KMS-11 (cell line): ENCODE data around the gene KIAA1958.

Experiments
- H2AFZ ChIP-seq: fragments of 200-600 bp; sonication (generic); 2 replicates; pipeline ENCODE4 v1.6.1; 2016; ENCODE audit warnings: antibody characterized with exemption, mixed run types, low read depth
- H3K27ac ChIP-seq: fragments of 200-600 bp; sonication (generic); 2 replicates; pipeline ENCODE4 v1.6.1; 2016; ENCODE audit warnings: mild to moderate bottlenecking, mixed run types
- H3K27me3 ChIP-seq: fragments of 200-600 bp; sonication (generic); 2 replicates; pipeline ENCODE4 v1.6.1; 2017; ENCODE audit warnings: mild to moderate bottlenecking, low read depth, mixed run types, moderate library complexity; ENCODE audit not compliant: insufficient read depth
- H3K36me3 ChIP-seq: fragments of 200-600 bp; sonication (generic); 2 replicates; pipeline ENCODE4 v1.6.1; 2017; ENCODE audit warnings: mild to moderate bottlenecking, mixed run types; ENCODE audit not compliant: insufficient read depth
- H3K4me1 ChIP-seq: fragments of 200-600 bp; sonication (generic); 2 replicates; pipeline ENCODE4 v1.6.1; 2016; ENCODE audit warnings: mild to moderate bottlenecking, low read depth, mixed run types; ENCODE audit not compliant: poor library complexity, severe bottlenecking
- H3K4me2 ChIP-seq: fragments of 200-600 bp; sonication (generic); 2 replicates; pipeline ENCODE4 v1.7.0; 2016; ENCODE audit warnings: mild to moderate bottlenecking, mixed run types
- H3K4me3 ChIP-seq: fragments of 200-600 bp; sonication (generic); IDR thresholded peaks from 2 replicates; pipeline ENCODE4 v1.6.1; 2017; ENCODE audit warnings: low read depth, low read length, mixed read lengths; ENCODE audit not compliant: insufficient read depth
- H3K79me2 ChIP-seq: fragments of 200-600 bp; sonication (generic); 2 replicates; pipeline ENCODE4 v1.6.1; 2016; ENCODE audit warnings: low read depth, mixed run types; ENCODE audit not compliant: insufficient read depth
- H3K9ac ChIP-seq: fragments of 200-600 bp; sonication (generic); 2 replicates; pipeline ENCODE4 v1.6.1; 2016; ENCODE audit warnings: mild to moderate bottlenecking, mixed run types
- H4K20me1 ChIP-seq: fragments of 200-600 bp; sonication (generic); 2 replicates; pipeline ENCODE4 v1.6.1; 2016; ENCODE audit warnings: mild to moderate bottlenecking, mixed run types; ENCODE audit not compliant: insufficient read depth
- CTCF ChIP-seq: fragments of 200-600 bp; sonication (generic); conservative IDR thresholded peaks from 2 replicates; pipeline ENCODE4 v1.6.1; 2017; ENCODE audit warnings: low read depth, mild to moderate bottlenecking, antibody characterized with exemption, low read length, moderate library complexity, mixed read lengths

Gene KIAA1958

GRCh38 chr9:112640311-112640710 is 153.7 kb downstream of the KIAA1958 start:
- no peaks in the 10 kb centered on the region for H3K36me3 ChIP-seq
- no peak overlapping the region for H3K27ac ChIP-seq
- no peak for TF ChIP-seq CTCF
- no peak overlapping the region for H3K9ac ChIP-seq
- no peak overlapping the region for H3K4me2 ChIP-seq
- H3K4me3 ChIP-seq, result no peak overlapping the region
- H4K20me1 ChIP-seq, result no peaks in the 10 kb centered on the region
- H3K79me2 ChIP-seq, result no peaks in the 10 kb centered on the region
- H2AFZ ChIP-seq, result no peak overlapping the region
- no peaks in the 10 kb centered on the region for H3K27me3 ChIP-seq
- no peaks in the 10 kb centered on the region for H3K4me1 ChIP-seq

- H2AFZ ChIP-seq, result no peak overlapping the region
- no peaks in the 10 kb centered on the region for H3K79me2 ChIP-seq
Measured at GRCh38 chr9:112642126-112642525, 155.5 kb downstream of the KIAA1958 start.

GRCh38 chr9:112647596-112647995 is 161.0 kb downstream of the KIAA1958 start:
- Histone ChIP-seq H3K9ac (no peak overlapping the region), H3K79me2 (no peaks in the 10 kb centered on the region), H3K36me3 (no peaks in the 10 kb centered on the region; the same call in 1 of the 2 replicates), H2AFZ (no peak overlapping the region), H3K27me3 (no peaks in the 10 kb centered on the region), H3K4me2 (no peak overlapping the region), H3K4me1 (no peaks in the 10 kb centered on the region), H3K4me3 (no peak overlapping the region), H4K20me1 (no peaks in the 10 kb centered on the region), H3K27ac (no peak overlapping the region)
- TF ChIP-seq CTCF, result no peak

More at GRCh38 chr9:112642126-112642525, 155.5 kb downstream of the KIAA1958 start:
- Histone ChIP-seq H3K4me2 (no peak overlapping the region), H4K20me1 (no peaks in the 10 kb centered on the region), H3K4me1 (no peaks in the 10 kb centered on the region), H3K27ac (no peak overlapping the region), H3K9ac (no peak overlapping the region), H3K27me3 (no peaks in the 10 kb centered on the region), H3K4me3 (no peak overlapping the region), H3K36me3 (no peaks in the 10 kb centered on the region; the same call in 1 of the 2 replicates)
- no peak for TF ChIP-seq CTCF

GRCh38 chr9:112648624-112649023 is 162.0 kb downstream of the KIAA1958 start:
- Histone ChIP-seq H3K79me2 (no peaks in the 10 kb centered on the region), H3K4me2 (no peak overlapping the region), H3K27ac (no peak overlapping the region), H3K4me3 (no peak overlapping the region), H3K9ac (no peak overlapping the region), H2AFZ (no peak overlapping the region), H3K4me1 (no peaks in the 10 kb centered on the region), H3K27me3 (no peaks in the 10 kb centered on the region), H4K20me1 (no peaks in the 10 kb centered on the region), H3K36me3 (no peaks in the 10 kb centered on the region; the same call in 1 of the 2 replicates)
- no peak for TF ChIP-seq CTCF
